Immature natural killer cell (primary cell): ENCODE results near the gene TWSG1. TPM values are rescaled to one million over a fixed set of nuclear protein-coding genes. Genes with fewer than 3 reads are reported as not detected.

Source experiments
- DNase-seq, 3 donors: peaks; one replicate each; pipeline ENCODE4 v3.0.0; 2022; ENCODE audit warnings: mixed read lengths in 1 of 3
- H3K27ac Mint-ChIP-seq, 6 donors: one replicate each; pipeline ENCODE4 v1.8.0; 2020; ENCODE audit warnings: mixed read lengths in 6 of 6, mild to moderate bottlenecking in 5 of 6, inconsistent platforms in 4 of 6, moderate library complexity in 3 of 6
- H3K27me3 Mint-ChIP-seq, 3 donors: one replicate each; pipeline ENCODE4 v1.8.0; 2020 to 2021; ENCODE audit warnings: low read depth in 3 of 3, mild to moderate bottlenecking in 3 of 3, mixed read lengths in 3 of 3, moderate library complexity in 3 of 3, inconsistent platforms in 1 of 3
- H3K36me3 Mint-ChIP-seq, 3 donors: one replicate each; pipeline ENCODE4 v1.8.0; 2020; ENCODE audit warnings: mixed read lengths in 3 of 3, inconsistent platforms in 2 of 3, mild to moderate bottlenecking in 2 of 3
- H3K4me1 Mint-ChIP-seq, 2 donors: one replicate each; pipeline ENCODE4 v1.8.0; 2020; ENCODE audit warnings: inconsistent platforms in 2 of 2, mild to moderate bottlenecking in 2 of 2, mixed read lengths in 2 of 2, moderate library complexity in 1 of 2
- H3K4me3 Mint-ChIP-seq, 5 donors: one replicate each; pipeline ENCODE4 v1.8.0; 2020; ENCODE audit warnings: mild to moderate bottlenecking in 5 of 5, mixed read lengths in 5 of 5, inconsistent platforms in 3 of 5, moderate library complexity in 3 of 5
- H3K9me3 Mint-ChIP-seq, 6 donors: one replicate each; pipeline ENCODE4 v1.8.0; 2020; ENCODE audit warnings: mild to moderate bottlenecking in 6 of 6, mixed read lengths in 6 of 6, inconsistent platforms in 4 of 6, moderate library complexity in 3 of 6
- polyA plus RNA-seq, 3 donors: library from polyadenylated mRNA; unstranded; fragments of 300-500 nt; fragmentation: Illumina TruSeq; gene quantifications; one replicate each; pipeline ENCODE4 v1.2.3, GENCODE V29; 2021

TWSG1 gene
- polyA plus RNA-seq, 3 donors from 2014 or later, result 5.1 to 5.3 (median 5.3) TPM

DNA sequence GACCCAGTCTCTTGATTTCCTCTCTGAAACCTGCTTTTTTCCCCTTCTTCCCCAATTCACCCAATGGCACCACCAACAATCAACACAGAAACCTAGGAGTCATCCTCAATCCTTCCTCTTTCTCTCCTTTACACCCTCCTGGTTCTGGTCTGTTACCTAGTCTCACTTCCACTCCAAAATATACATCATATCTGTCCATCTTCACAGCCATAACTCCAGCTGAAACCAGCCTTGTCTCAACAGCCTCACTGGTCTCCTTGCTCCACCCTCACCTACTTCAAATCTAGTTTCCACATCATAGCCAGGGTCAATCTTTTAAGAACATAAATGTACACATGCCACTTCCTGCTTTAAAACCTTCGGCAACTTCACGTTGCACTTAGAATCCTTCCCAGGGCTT lies 11.8 kb upstream of the TWSG1 start:
- no peaks in the 10 kb centered on the region for H3K36me3 Mint-ChIP-seq
- no peak for DNase-seq
- H3K4me3 Mint-ChIP-seq, result no peak overlapping the region
- no peaks in the 10 kb centered on the region for H3K4me1 Mint-ChIP-seq
- peaks cover 4 to 7% (median 4%) of the 10 kb centered on the region in 3 donors for H3K27me3 Mint-ChIP-seq
- H3K9me3 Mint-ChIP-seq, result peaks cover 0 to 5% (median under 1%) of the 10 kb centered on the region in 6 donors
- H3K27ac Mint-ChIP-seq, result no peak overlapping the region

DNA sequence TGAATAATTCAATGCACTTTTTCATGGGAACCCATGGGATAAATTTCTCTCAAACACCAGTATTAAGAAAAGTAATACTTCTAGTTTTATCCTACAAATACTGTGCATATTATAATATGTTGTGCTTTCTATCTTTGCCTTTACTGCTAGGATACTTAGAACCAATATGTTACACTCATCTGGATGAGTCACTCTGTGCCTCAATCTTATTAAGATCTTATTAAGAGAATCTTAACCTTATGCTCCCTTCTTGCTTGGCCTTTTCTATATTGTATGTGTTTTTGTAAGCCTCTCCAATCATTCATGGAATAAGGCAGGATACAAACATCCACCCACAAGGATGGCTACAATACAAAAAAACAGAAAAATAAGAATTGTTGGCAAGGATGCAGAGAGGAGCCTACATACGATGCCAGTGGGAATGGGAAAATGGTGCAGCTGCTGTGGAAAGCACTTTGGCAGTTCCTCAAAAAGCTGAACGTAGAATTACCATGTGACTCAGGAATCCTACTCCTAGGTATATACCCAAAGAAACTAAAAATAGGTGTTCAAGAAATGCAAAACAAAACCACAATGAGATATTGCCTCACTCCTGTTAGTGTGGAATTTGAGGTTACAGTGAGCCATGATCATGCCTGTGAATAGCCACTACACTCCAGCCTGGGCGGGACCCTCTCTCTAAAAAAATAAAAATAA lies 10.7 kb upstream of the TWSG1 start:
- DNase-seq, result no peak
- H3K9me3 Mint-ChIP-seq, result peaks cover 0 to 5% (median 0%) of the 10 kb centered on the region in 6 donors
- H3K27ac Mint-ChIP-seq, result no peak overlapping the region
- no peak overlapping the region for H3K4me3 Mint-ChIP-seq
- H3K4me1 Mint-ChIP-seq, result no peaks in the 10 kb centered on the region
- H3K36me3 Mint-ChIP-seq, result no peaks in the 10 kb centered on the region
- H3K27me3 Mint-ChIP-seq, result peaks cover 4 to 7% (median 6%) of the 10 kb centered on the region in 3 donors

GRCh38 chr18:9325716-9326115 lies 8.9 kb upstream of the TWSG1 start:
- Mint-ChIP-seq H3K4me3 (no peak overlapping the region), H3K9me3 (no peaks in the 10 kb centered on the region), H3K36me3 (no peaks in the 10 kb centered on the region), H3K27me3 (peaks cover 8 to 10% (median 8%) of the 10 kb centered on the region in 3 donors), H3K4me1 (no peaks in the 10 kb centered on the region), H3K27ac (no peak overlapping the region)
- DNase-seq, result no peak

- no peaks in the 10 kb centered on the region for H3K36me3 Mint-ChIP-seq
- H3K27me3 Mint-ChIP-seq, result peaks cover 6 to 15% (median 8%) of the 10 kb centered on the region in 3 donors
- H3K9me3 Mint-ChIP-seq, result no peaks in the 10 kb centered on the region
- no peak for DNase-seq
- peaks cover under 1 to 4% of the 10 kb centered on the region in 2 donors for H3K4me1 Mint-ChIP-seq
- no peak overlapping the region for H3K4me3 Mint-ChIP-seq
- H3K27ac Mint-ChIP-seq, result no peak overlapping the region
Observed at GRCh38 chr18:9328776-9329175, 5.8 kb upstream of the TWSG1 start.

DNA sequence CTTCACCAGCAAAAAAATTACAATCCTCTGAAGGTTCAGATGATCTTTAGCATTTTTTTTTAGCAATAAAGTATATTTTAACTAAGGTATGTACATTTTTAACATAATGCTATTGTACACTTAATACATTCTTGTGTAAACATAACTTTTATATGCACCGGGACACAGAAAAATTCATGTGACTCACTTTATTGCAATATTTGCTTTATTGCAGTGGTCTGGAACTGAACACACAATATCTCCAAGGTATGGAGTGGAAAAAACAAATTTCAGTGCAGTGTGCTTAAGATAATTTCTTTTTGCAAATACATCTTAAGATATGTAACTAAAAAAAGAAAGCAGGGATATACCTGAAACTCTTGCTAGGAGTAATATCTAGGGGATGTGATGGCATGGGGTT lies 5.1 kb upstream of the TWSG1 start:
- H3K9me3 Mint-ChIP-seq, result no peaks in the 10 kb centered on the region
- no peak overlapping the region for H3K27ac Mint-ChIP-seq
- peaks cover 9 to 22% (median 11%) of the 10 kb centered on the region in 3 donors for H3K27me3 Mint-ChIP-seq
- H3K36me3 Mint-ChIP-seq, result no peaks in the 10 kb centered on the region
- no peak overlapping the region for H3K4me3 Mint-ChIP-seq
- DNase-seq, result no peak
- H3K4me1 Mint-ChIP-seq, result peaks cover 5 to 9% of the 10 kb centered on the region in 2 donors

DNA sequence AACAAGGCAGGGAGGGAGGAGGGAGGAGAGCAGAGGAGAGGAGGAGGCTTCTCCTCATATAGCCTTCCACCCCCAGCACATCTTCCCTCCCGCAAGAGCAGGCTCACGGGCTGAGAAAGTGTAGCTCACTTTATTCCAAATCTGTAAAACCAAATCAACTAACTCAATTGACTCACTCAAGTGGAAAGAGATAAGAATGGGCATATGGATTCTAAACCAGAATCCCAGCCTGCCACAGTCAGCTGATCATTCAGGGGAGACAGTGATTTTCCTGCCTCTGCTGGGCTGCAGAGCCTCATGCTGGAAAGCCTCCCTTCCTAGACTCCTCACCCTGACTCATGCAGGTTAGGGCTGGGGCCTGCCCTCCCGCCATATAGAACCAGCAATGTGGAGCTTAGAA lies 4.2 kb upstream of the TWSG1 start:
- peaks cover 8 to 14% of the 10 kb centered on the region in 2 donors for H3K4me1 Mint-ChIP-seq
- no peaks in the 10 kb centered on the region for H3K9me3 Mint-ChIP-seq
- no peak for DNase-seq
- no peaks in the 10 kb centered on the region for H3K36me3 Mint-ChIP-seq
- H3K27ac Mint-ChIP-seq, result no peak overlapping the region
- peaks cover 9 to 22% (median 11%) of the 10 kb centered on the region in 3 donors for H3K27me3 Mint-ChIP-seq
- no peak overlapping the region for H3K4me3 Mint-ChIP-seq

DNA sequence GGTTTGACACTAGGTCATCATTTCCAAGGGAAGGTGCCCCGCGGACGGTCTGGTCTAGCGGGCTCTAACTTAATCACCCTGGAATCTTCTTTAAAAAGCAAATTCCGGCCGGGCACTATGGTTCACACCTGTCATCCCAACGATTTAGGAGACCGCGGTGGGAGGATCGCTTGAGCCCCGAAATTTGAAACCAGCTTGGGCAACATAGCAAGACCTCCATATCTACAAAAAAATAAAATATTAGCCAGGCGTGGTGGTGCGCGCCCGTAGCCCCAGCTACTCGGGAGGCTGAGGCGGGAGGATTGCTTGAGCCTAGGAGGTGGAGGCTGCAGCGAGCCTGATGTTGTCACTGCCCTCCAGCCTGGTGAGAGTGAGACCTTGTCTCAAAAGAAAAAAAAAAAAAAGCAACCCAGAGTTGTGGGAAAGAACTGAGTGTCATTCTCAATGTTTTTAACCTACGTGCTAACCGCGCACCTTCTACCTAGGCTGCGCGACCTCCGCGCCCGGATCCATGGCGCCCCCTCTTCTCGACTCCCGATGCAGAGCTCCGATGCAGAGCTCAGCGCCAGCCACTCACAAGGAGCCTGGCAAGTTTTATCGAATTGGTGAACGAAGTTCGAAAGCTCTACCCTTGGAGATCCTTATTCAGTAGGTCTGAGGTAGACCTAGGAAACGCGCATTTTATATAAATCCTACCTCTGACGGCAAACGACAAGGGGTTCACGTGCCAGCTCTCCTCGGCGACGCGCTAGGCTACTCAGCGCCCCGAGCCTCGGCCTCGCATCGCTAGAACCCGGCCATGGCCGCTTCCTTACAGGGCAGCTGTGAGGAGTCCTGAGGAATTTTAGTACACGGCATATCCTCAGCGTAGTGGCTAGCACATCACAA lies 888 bp upstream of the TWSG1 start:
- H3K9me3 Mint-ChIP-seq, result no peaks in the 10 kb centered on the region
- peak overlapping the region; percentile 31 to 93 (median 83) for H3K27ac Mint-ChIP-seq
- peaks cover 6 to 18% (median 11%) of the 10 kb centered on the region in 3 donors for H3K27me3 Mint-ChIP-seq
- H3K4me1 Mint-ChIP-seq, result peaks cover 14 to 19% of the 10 kb centered on the region in 2 donors
- peak overlapping the region; percentile 80 to 93 (median 91) for H3K4me3 Mint-ChIP-seq
- peaks cover 3 to 9% (median 8%) of the 10 kb centered on the region in 3 donors for H3K36me3 Mint-ChIP-seq
- DNase-seq, result no peak

DNA sequence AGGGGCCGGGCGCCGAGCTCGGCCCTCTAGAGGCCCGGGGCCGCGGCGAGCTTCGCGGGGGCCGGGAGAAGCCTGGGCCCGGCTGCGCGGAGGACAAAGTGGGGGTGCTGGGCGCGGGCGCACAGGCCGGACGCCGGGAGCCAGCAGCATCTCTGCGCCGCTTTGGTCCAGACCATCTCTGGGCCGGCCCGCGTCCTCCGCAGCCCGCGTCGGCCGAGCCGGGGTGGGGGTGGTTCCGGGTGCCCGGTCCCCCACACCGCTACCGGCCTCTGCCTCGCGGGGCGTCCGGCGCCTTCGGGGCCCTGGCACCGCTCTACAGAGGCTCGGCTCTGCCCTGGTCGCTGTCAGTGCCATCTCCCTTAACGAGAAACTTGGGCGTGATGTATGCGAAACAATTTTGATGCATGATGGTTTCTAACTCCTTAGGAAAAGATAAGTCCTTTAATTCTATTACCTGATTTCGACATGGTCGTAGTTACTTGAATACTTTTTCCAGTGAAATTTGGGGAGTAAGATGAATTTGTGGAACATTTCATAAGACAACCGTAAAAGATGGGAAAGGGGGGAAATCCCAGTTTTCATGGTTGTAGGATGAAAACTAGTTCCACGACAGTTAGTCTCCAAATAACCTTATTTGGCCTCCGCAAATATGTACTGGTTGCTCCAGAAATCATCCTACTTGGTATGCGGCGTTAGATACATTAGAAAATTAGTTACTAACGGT lies 562 bp downstream of the TWSG1 start:
- no peak for DNase-seq
- Mint-ChIP-seq H3K4me1 (peaks cover 14 to 19% of the 10 kb centered on the region in 2 donors), H3K9me3 (no peaks in the 10 kb centered on the region), H3K27me3 (peaks cover 3 to 15% (median 8%) of the 10 kb centered on the region in 3 donors), H3K4me3 (peak overlapping the region; percentile 80 to 94 (median 91)), H3K36me3 (peaks cover 3 to 9% (median 8%) of the 10 kb centered on the region in 3 donors), H3K27ac (peak overlapping the region; percentile 20 to 77 (median 72))

DNA sequence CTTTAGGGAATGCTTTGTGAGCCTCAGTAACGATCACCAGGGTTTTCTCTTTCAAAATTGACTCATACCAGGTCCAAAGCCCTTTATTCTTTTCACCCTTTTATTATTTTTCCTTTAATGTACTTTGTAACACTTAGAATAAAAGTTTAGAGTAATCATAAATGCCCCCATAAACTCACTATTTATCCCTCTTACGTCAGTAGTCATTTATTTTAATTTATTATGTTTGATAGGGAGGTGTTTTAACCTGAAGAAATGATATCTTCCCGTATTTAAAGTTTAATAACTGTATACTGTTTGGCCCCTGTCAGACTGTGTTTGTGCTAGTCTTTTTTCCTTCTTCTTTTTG lies 1.1 kb downstream of the TWSG1 start:
- Mint-ChIP-seq H3K4me1 (peaks cover 14 to 19% of the 10 kb centered on the region in 2 donors), H3K4me3 (peak overlapping the region; percentile 80 to 94 (median 88)), H3K27me3 (peaks cover 3 to 13% (median 7%) of the 10 kb centered on the region in 3 donors), H3K9me3 (no peaks in the 10 kb centered on the region), H3K36me3 (peaks cover 6 to 13% (median 13%) of the 10 kb centered on the region in 3 donors), H3K27ac (peak overlapping the region in 1 of 6 donors; percentile 20)
- DNase-seq, result no peak

GRCh38 chr18:9336827-9337226 lies 2.3 kb downstream of the TWSG1 start:
- Mint-ChIP-seq H3K27ac (no peak overlapping the region), H3K4me3 (no peak overlapping the region), H3K9me3 (no peaks in the 10 kb centered on the region), H3K4me1 (peaks cover 14 to 19% of the 10 kb centered on the region in 2 donors), H3K27me3 (peaks cover 3 to 13% (median 5%) of the 10 kb centered on the region in 3 donors), H3K36me3 (peaks cover 6 to 17% (median 13%) of the 10 kb centered on the region in 3 donors)
- DNase-seq, result no peak

DNA sequence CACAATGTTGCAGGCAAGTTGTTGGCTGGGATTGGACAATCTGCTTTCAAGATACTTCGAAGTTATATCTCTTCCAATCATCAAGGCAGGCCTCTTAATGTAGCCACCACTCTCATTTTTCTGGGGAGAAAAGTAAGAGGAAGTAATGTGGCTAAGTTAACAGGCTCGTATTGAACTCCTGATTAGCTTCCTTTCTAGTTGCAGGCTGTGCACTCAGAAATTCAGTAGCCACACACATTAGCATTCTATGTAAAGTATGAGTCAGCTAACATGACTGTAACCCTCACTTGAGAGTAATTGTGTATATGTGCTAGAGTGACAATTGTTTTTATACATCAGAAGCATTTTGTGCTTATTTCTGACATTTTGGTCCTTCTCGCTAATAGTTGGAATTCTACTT lies 3.3 kb downstream of the TWSG1 start:
- no peak for DNase-seq
- Mint-ChIP-seq H3K4me1 (peaks cover 14 to 19% of the 10 kb centered on the region in 2 donors), H3K4me3 (no peak overlapping the region), H3K27ac (no peak overlapping the region), H3K27me3 (peaks cover 3 to 13% (median 5%) of the 10 kb centered on the region in 3 donors), H3K36me3 (peaks cover 6 to 17% (median 13%) of the 10 kb centered on the region in 3 donors), H3K9me3 (no peaks in the 10 kb centered on the region)

DNA sequence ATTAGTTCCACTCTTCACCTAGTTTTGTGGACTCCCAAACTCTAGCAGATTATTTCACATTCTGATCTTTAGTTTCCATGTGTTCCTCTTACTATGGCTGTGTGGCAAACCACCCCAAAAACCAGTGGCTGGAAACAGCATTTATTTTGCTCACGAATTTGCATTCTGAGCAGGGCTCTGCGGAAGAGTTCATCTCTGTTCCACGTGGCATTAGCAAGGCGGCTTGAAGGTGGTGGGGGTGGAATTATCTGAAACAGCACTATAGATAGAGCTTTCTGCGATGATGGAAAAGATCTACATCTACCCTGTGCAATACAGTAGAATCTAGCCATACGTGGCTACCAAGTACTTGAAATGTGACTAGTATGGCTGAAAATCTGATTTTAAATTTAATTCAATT lies 5.9 kb downstream of the TWSG1 start:
- H3K27me3 Mint-ChIP-seq, result no peaks in the 10 kb centered on the region
- H3K9me3 Mint-ChIP-seq, result no peaks in the 10 kb centered on the region
- no peak overlapping the region for H3K4me3 Mint-ChIP-seq

DNA sequence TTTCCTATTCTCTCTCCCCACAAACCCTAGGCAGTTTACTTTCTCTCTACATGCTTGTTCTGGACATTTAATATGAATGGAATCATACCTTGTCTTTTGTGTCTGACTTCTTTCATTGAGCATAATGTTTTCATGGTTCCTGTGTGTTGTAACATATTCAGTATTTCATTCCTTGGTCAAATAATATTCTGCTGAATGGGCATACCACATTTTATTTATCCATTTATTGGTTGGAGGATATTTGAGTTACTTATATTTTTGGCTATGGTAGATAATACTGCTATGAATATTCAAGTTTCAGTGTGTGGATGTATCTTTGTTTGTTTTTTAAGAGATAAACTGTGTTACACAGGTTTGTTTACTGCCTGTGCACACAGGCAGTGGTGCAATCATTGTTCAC lies 9.0 kb downstream of the TWSG1 start:
- Mint-ChIP-seq H3K9me3 (no peaks in the 10 kb centered on the region), H3K36me3 (peaks cover 8 to 20% (median 10%) of the 10 kb centered on the region in 3 donors), H3K27me3 (no peaks in the 10 kb centered on the region), H3K27ac (no peak overlapping the region), H3K4me3 (no peak overlapping the region), H3K4me1 (peaks cover 0 to 5% of the 10 kb centered on the region in 2 donors)
- no peak for DNase-seq

More for the DNA sequence above, 5.9 kb downstream of the TWSG1 start:
- Mint-ChIP-seq H3K36me3 (peaks cover 13 to 24% (median 17%) of the 10 kb centered on the region in 3 donors), H3K27ac (no peak overlapping the region), H3K4me1 (peaks cover 5 to 6% of the 10 kb centered on the region in 2 donors)
- DNase-seq, result no peak
